DMS114 treated with DMSO at 0.1 percent for 48 hours (cell line): Measurements from ENCODE around the gene KIF3A.
"Not testable (repeated sequence)": the region's sequence is repeated elsewhere in the genome, so short reads cannot be mapped to it uniquely, and the experiment has no call there.

Experiments used
- DNase-seq: peaks from one replicate; lab custom pipeline; 2025; ENCODE audit not compliant: unreplicated experiment; lab: John Stamatoyannopoulos, UW

The KIF3A gene

GRCh38 chr5:132729896-132730295 lies 7.5 kb downstream of the KIF3A start:
- no peak for DNase-seq

- DNase-seq, result no peak
Measured at GRCh38 chr5:132725745-132726144, 11.6 kb downstream of the KIF3A start.

GRCh38 chr5:132718544-132719312 lies 18.6 kb downstream of the KIF3A start:
- DNase-seq, result no peak

- DNase-seq, result peak; percentile 36
Measured at GRCh38 chr5:132714456-132715307, 22.7 kb downstream of the KIF3A start.

GRCh38 chr5:132708645-132709044 lies 28.7 kb downstream of the KIF3A start:
- DNase-seq, result no peak

GRCh38 chr5:132704875-132705274 lies 32.5 kb downstream of the KIF3A start:
- no peak for DNase-seq

- no peak for DNase-seq
Measured at GRCh38 chr5:132695956-132696355, 41.4 kb downstream of the KIF3A start.

- DNase-seq, result no peak
Measured at GRCh38 chr5:132692632-132692967, 44.7 kb downstream of the KIF3A start.

GRCh38 chr5:132691755-132692631 lies 45.4 kb downstream of the KIF3A start:
- not testable (repeated sequence) for DNase-seq

GRCh38 chr5:132690156-132690555 lies 47.2 kb downstream of the KIF3A start:
- no peak for DNase-seq

- no peak for DNase-seq
Measured at GRCh38 chr5:132689513-132689912, 47.8 kb downstream of the KIF3A start.

- DNase-seq, result no peak
Measured at GRCh38 chr5:132688536-132689339, 48.6 kb downstream of the KIF3A start.

GRCh38 chr5:132687995-132688394 lies 49.4 kb downstream of the KIF3A start:
- DNase-seq, result no peak

- no peak for DNase-seq
Measured at GRCh38 chr5:132686193-132686592, 51.2 kb downstream of the KIF3A start.

GRCh38 chr5:132684922-132685720 lies 52.2 kb downstream of the KIF3A start:
- DNase-seq, result no peak

GRCh38 chr5:132684491-132684890 lies 52.9 kb downstream of the KIF3A start:
- no peak for DNase-seq

- DNase-seq, result no peak
Measured at GRCh38 chr5:132681983-132682382, 55.4 kb downstream of the KIF3A start.

- no peak for DNase-seq
Measured at GRCh38 chr5:132681476-132681831, 55.9 kb downstream of the KIF3A start.

GRCh38 chr5:132680780-132681475 lies 56.4 kb downstream of the KIF3A start:
- no peak for DNase-seq
